ENCODE results near the gene AHDC1. TPM values are rescaled to one million over a fixed set of nuclear protein-coding genes. Genes with fewer than 3 reads are reported as not detected.

Gene AHDC1
- total RNA-seq, 1 experiment from 2014 or later, result 33.7 TPM

- Histone ChIP-seq H4K20me1 (ENCODE audit: insufficient read depth) (no peaks in the 10 kb centered on the region), H3K9me2 (ENCODE audit: insufficient read depth) (no peaks in the 10 kb centered on the region), H3K9me3 (ENCODE audit: control insufficient read depth in 1 of 2, insufficient read depth in 1 of 2, low read depth in 1 of 2, low read length in 2 of 2) (no peaks in the 10 kb centered on the region), H3K4me1 (ENCODE audit: control insufficient read depth in 1 of 2, insufficient read depth in 2 of 2, low read length in 2 of 2) (peaks cover 27 to 46% of the 10 kb centered on the region in 2 experiments), H2AFZ (ENCODE audit: low read depth, low read length, poor library complexity, severe bottlenecking) (no peak overlapping the region), H3K27me3 (ENCODE audit: insufficient read depth, low read length) (no peaks in the 10 kb centered on the region), H3K9ac (ENCODE audit: low read length) (no peak overlapping the region), H3K27ac (ENCODE audit: low read depth, low read length) (no peak overlapping the region), H3K4me3 (replicated peaks in 1 of 2; ENCODE audit: low read depth in 1 of 2, low read length in 2 of 2) (no peak overlapping the region), H3K79me2 (ENCODE audit: insufficient read depth, low read length) (peaks cover 75% of the 10 kb centered on the region), H3K4me2 (ENCODE audit: low read length) (no peak overlapping the region), H3K36me3 (ENCODE audit: control insufficient read depth in 1 of 2, insufficient read depth in 2 of 2, low read length in 2 of 2) (peaks cover 0 to 5% of the 10 kb centered on the region in 2 experiments; a peak in 2 of 4 replicates)
- TF ChIP-seq SIN3A (IDR thresholded peaks at IDR 0.05; ENCODE audit: low read depth), result no peak
- no peak for TF ChIP-seq RAD21 (IDR thresholded peaks at IDR 0.05; ENCODE audit: low read depth)
- no peak for TF ChIP-seq SRF (IDR thresholded peaks at IDR 0.05; ENCODE audit: low read depth)
- TF ChIP-seq EZH2phosphoT487 (IDR thresholded peaks at IDR 0.05; ENCODE audit: borderline replicate concordance), result no peak
- TF ChIP-seq, protein P1, sequence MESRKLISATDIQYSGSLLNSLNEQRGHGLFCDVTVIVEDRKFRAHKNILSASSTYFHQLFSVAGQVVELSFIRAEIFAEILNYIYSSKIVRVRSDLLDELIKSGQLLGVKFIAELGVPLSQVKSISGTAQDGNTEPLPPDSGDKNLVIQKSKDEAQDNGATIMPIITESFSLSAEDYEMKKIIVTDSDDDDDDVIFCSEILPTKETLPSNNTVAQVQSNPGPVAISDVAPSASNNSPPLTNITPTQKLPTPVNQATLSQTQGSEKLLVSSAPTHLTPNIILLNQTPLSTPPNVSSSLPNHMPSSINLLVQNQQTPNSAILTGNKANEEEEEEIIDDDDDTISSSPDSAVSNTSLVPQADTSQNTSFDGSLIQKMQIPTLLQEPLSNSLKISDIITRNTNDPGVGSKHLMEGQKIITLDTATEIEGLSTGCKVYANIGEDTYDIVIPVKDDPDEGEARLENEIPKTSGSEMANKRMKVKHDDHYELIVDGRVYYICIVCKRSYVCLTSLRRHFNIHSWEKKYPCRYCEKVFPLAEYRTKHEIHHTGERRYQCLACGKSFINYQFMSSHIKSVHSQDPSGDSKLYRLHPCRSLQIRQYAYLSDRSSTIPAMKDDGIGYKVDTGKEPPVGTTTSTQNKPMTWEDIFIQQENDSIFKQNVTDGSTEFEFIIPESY (IDR thresholded peaks at IDR 0.05; ENCODE audit: extremely low read depth, insufficient replicate concordance, low read length), result no peak
- no peak for TF ChIP-seq ZNF274 (IDR thresholded peaks at IDR 0.05; ENCODE audit: low read depth, low read length)
- no peak for TF ChIP-seq ELF1 (IDR thresholded peaks at IDR 0.05; ENCODE audit: borderline replicate concordance, low read depth)
- TF ChIP-seq YY1 (IDR thresholded peaks at IDR 0.05; ENCODE audit: extremely low read depth, insufficient replicate concordance, low read depth, low read length), result no peak
- TF ChIP-seq JUND (IDR thresholded peaks at IDR 0.05), result no peak
- TF ChIP-seq MAX (IDR thresholded peaks at IDR 0.05), result no peak
- TF ChIP-seq, protein P2, sequence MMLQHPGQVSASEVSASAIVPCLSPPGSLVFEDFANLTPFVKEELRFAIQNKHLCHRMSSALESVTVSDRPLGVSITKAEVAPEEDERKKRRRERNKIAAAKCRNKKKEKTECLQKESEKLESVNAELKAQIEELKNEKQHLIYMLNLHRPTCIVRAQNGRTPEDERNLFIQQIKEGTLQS (IDR thresholded peaks at IDR 0.05), result no peak
- no peak for TF ChIP-seq FOSL1 (IDR thresholded peaks at IDR 0.05; ENCODE audit: low read depth)
- TF ChIP-seq EGR1 (IDR thresholded peaks at IDR 0.05; ENCODE audit: low read depth), result no peak
- TF ChIP-seq POLR2AphosphoS5 (IDR thresholded peaks at IDR 0.05; ENCODE audit: low read depth, low read length), result no peak
- TF ChIP-seq TCF7L2 (IDR thresholded peaks at IDR 0.05; ENCODE audit: borderline replicate concordance, extremely low read depth, insufficient read depth, insufficient read length), result no peak
- BruUV-seq (replicated peaks), result no TSS peak
- ATAC-seq (no peak), DNase-seq (ENCODE audit: low read depth, low spot score) (no peak)
- intact Hi-C loops (cut with micrococcal nuclease), result no loop called here
- CTCF ChIA-PET, result no interaction called here
- RAD21 ChIA-PET (ENCODE audit: low non-redundant PET in 1 of 2, low total read pairs in 2 of 2, uncharacterized antibody in 2 of 2, unreplicated experiment in 2 of 2), result no interaction called here
- POLR2A ChIA-PET, result no interaction called here
Observed at GRCh38 chr1:27593678-27594563, 10.0 kb downstream of the AHDC1 start.

Data from HCT116 (cell line).